HAP-1 (cell line): ENCODE measurements around the gene GPR162.

Experiments used
- DNase-seq, 2 experiments: peaks; one replicate each; pipeline ENCODE4 v3.0.0-alpha.2; 2016 to 2020; ENCODE audit warnings: low spot score in 2 of 2
- H3K27me3 ChIP-seq: fragments of 250-450 bp; sonication (Bioruptor Pico); 2 replicates; pipeline ENCODE4 v1.5.1; 2020; ENCODE audit warnings: low read depth, mild to moderate bottlenecking, moderate library complexity
- H3K36me3 ChIP-seq: fragments of 250-450 bp; sonication (Bioruptor Pico); replicated peaks from 2 replicates; pipeline ENCODE4 v1.5.1; 2020; ENCODE audit warnings: mild to moderate bottlenecking
- H3K4me1 ChIP-seq: fragments of 250-450 bp; sonication (Bioruptor Pico); 2 replicates; pipeline ENCODE4 v1.5.1; 2020; ENCODE audit warnings: mild to moderate bottlenecking
- H3K4me3 ChIP-seq: fragments of 250-450 bp; sonication (Bioruptor Pico); 2 replicates; pipeline ENCODE4 v1.5.1; 2020; ENCODE audit warnings: mild to moderate bottlenecking, moderate library complexity
- H3K9me3 ChIP-seq: fragments of 250-450 bp; sonication (Bioruptor Pico); 2 replicates; pipeline ENCODE4 v1.5.1; 2020; ENCODE audit warnings: mild to moderate bottlenecking, moderate library complexity
- in situ Hi-C: fragments of 300-500 bp; cut with MboI; formaldehyde crosslinking; loops from 3 replicates; pipeline ENCODE4 v1.14.3; 2020; ENCODE audit warnings: low sequenced_read_pairs, inconsistent platforms, mixed read lengths

The GPR162 gene

GRCh38 chr12:6829536-6830220 is 8.1 kb downstream of the GPR162 start:
- H3K4me1 ChIP-seq, result peaks cover 12% of the 10 kb centered on the region
- in situ Hi-C loops, result loop anchor here (5.0 kb wide), 1 partner anchor 77 kb away; the partner anchor contains the start of gene MLF2
- peak; percentile 37 to 77 for DNase-seq

GRCh38 chr12:6830286-6830890 is 8.8 kb downstream of the GPR162 start:
- Histone ChIP-seq H3K4me3 (peak overlapping the region; percentile 93), H3K27me3 (no peaks in the 10 kb centered on the region), H3K4me1 (peaks cover 12% of the 10 kb centered on the region), H3K36me3 (peaks cover 56% of the 10 kb centered on the region), H3K9me3 (no peaks in the 10 kb centered on the region)
- in situ Hi-C loops, result no loop called here
- DNase-seq, result no peak

More at GRCh38 chr12:6829536-6830220, 8.1 kb downstream of the GPR162 start:
- Histone ChIP-seq H3K9me3 (no peaks in the 10 kb centered on the region), H3K4me3 (peak overlapping the region; percentile 93), H3K27me3 (no peaks in the 10 kb centered on the region), H3K36me3 (peaks cover 51% of the 10 kb centered on the region)

- Histone ChIP-seq H3K27me3 (no peaks in the 10 kb centered on the region), H3K4me1 (peaks cover 12% of the 10 kb centered on the region), H3K9me3 (no peaks in the 10 kb centered on the region), H3K36me3 (peaks cover 60% of the 10 kb centered on the region), H3K4me3 (no peak overlapping the region)
- DNase-seq, result no peak
- in situ Hi-C loops, result no loop called here
Observed at GRCh38 chr12:6830999-6831398, 9.4 kb downstream of the GPR162 start.

DNA sequence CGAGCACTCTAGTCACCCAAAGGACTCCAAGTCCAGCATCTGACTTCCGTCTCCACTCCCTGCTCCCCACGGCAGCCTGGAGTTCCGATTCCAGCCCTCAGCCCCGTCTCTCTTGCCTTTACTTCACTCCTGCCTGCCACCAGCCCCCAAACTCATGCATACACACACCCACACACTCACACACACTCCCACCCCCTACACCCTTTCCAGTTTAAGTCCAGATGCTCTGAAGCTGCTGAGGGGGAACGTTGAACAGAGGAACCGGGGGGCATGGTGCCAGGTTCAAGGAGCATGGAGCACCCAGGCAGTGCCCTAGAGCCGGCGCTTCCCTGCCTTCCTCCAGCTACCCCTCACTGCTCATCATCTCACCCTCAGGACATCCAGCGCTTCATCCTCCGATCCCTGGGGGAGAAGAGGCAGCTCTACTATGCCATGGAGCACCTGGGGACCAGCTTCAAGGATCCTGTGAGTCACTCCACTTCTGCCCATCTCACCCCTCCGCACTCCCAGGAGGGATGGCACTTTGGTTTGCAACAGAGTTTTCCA is 9.9 kb downstream of the GPR162 start:
- in situ Hi-C loops, result no loop called here
- H3K4me3 ChIP-seq, result no peak overlapping the region
- H3K27me3 ChIP-seq, result no peaks in the 10 kb centered on the region

DNA sequence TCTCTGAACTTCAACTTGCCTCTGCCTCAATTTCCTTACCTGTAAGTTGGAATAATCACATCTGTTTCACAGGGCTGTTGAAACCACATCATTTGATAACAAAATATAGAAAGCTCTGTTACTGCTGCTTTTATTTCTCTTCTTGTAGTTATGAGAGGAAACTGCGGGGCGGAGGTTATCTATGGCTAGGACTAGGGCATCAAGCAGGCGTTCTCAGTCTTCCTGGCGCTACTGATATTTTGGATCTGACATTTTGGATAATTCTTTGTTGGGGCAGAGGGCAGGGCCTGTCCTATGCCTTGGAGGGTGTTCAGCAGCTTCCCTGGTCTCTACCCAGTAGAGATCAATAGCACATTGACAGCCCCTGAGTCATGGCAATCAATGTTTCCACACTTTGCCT is 10.5 kb downstream of the GPR162 start:
- in situ Hi-C loops, result no loop called here
- no peak for DNase-seq
- Histone ChIP-seq H3K36me3 (peaks cover 71% of the 10 kb centered on the region), H3K27me3 (no peaks in the 10 kb centered on the region), H3K4me1 (peaks cover 11% of the 10 kb centered on the region), H3K9me3 (no peaks in the 10 kb centered on the region), H3K4me3 (no peak overlapping the region)

More for the DNA sequence above, 9.9 kb downstream of the GPR162 start:
- DNase-seq, result no peak
- Histone ChIP-seq H3K4me1 (peaks cover 12% of the 10 kb centered on the region), H3K36me3 (peaks cover 65% of the 10 kb centered on the region), H3K9me3 (no peaks in the 10 kb centered on the region)

GRCh38 chr12:6833189-6833890 is 11.7 kb downstream of the GPR162 start:
- Histone ChIP-seq H3K4me1 (peaks cover 6% of the 10 kb centered on the region), H3K36me3 (peaks cover 84% of the 10 kb centered on the region), H3K4me3 (no peak overlapping the region), H3K27me3 (no peaks in the 10 kb centered on the region), H3K9me3 (no peaks in the 10 kb centered on the region)
- in situ Hi-C loops, result no loop called here
- DNase-seq, result no peak

GRCh38 chr12:6834254-6834653 is 12.6 kb downstream of the GPR162 start:
- no peak for DNase-seq
- no peaks in the 10 kb centered on the region for H3K27me3 ChIP-seq
- H3K36me3 ChIP-seq, result peaks cover 90% of the 10 kb centered on the region
- H3K4me3 ChIP-seq, result no peak overlapping the region
- in situ Hi-C loops, result no loop called here
- peaks cover 6% of the 10 kb centered on the region for H3K4me1 ChIP-seq
- no peaks in the 10 kb centered on the region for H3K9me3 ChIP-seq

- Histone ChIP-seq H3K4me1 (peaks cover 3% of the 10 kb centered on the region), H3K36me3 (peaks cover 91% of the 10 kb centered on the region), H3K9me3 (no peaks in the 10 kb centered on the region), H3K4me3 (no peak overlapping the region), H3K27me3 (no peaks in the 10 kb centered on the region)
- DNase-seq, result no peak
- in situ Hi-C loops, result no loop called here
Observed at GRCh38 chr12:6834873-6835272, 13.3 kb downstream of the GPR162 start.

DNA sequence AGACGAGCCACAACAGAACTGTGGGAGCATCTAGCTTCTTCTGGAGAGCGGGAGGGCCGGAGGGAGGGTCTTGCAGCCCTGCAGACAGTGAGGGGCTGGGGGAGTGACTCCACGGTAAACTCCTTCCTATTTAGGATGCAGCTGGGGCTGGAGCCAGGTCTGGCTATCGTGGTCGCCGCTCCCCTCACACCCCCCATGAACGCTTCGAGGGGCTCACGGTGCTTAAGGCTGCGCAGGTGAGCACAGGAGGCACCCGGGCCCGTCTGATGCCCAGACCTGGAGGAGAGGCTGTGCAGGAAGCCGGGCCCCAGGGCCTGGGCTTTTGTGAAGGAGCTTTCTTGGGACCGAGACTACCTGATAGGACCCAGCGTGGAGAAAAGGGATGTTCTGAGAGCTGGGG is 15.2 kb downstream of the GPR162 start:
- Histone ChIP-seq H3K4me3 (no peak overlapping the region), H3K36me3 (peaks cover 87% of the 10 kb centered on the region), H3K9me3 (no peaks in the 10 kb centered on the region), H3K4me1 (no peaks in the 10 kb centered on the region), H3K27me3 (no peaks in the 10 kb centered on the region)
- DNase-seq, result no peak
- in situ Hi-C loops, result no loop called here

GRCh38 chr12:6837370-6838060 is 15.9 kb downstream of the GPR162 start:
- DNase-seq, result no peak
- in situ Hi-C loops, result no loop called here
- Histone ChIP-seq H3K9me3 (no peaks in the 10 kb centered on the region), H3K4me3 (no peak overlapping the region), H3K27me3 (no peaks in the 10 kb centered on the region), H3K4me1 (no peaks in the 10 kb centered on the region), H3K36me3 (peaks cover 89% of the 10 kb centered on the region)

GRCh38 chr12:6838854-6839253 is 17.2 kb downstream of the GPR162 start:
- Histone ChIP-seq H3K4me1 (no peaks in the 10 kb centered on the region), H3K4me3 (no peak overlapping the region), H3K36me3 (peaks cover 91% of the 10 kb centered on the region), H3K27me3 (no peaks in the 10 kb centered on the region), H3K9me3 (no peaks in the 10 kb centered on the region)
- in situ Hi-C loops, result no loop called here
- DNase-seq, result no peak

DNA sequence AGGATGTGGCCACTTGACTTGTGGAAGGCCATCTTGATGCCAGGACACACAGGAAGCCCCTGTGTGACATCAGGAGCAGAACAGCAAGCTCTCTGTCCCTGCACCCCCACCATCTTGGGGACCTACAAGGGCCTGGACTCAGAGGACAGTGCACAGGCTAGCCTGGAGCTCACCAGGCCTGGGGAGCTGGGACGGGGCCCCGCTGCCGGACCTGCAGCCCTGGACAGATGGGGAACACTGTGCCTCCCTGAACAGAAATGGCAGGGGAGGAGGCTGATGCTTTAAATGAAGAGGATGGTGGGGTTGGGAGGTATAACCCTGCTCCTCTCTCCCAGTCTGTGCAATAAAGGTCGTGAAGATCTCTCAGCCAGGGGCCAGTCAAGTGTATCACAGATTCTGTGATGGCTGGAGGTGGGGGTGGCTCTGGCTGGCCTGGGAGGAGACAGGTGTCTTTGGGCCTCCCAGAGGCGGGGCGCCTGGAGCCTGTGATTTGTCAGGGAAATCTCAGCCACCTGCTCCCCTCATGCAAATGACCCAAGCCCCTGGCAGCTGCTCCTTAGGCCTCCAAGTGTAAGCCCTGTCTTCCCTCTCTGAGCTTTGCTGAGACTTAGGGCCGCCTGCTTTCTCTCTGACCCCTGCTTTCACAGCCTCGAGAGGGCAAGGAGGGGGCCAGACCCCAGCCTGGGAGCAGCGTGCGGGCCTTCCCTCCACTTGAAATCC is 18.0 kb downstream of the GPR162 start:
- peaks cover 90% of the 10 kb centered on the region for H3K36me3 ChIP-seq
- H3K4me1 ChIP-seq, result no peaks in the 10 kb centered on the region
- in situ Hi-C loops, result no loop called here
- H3K9me3 ChIP-seq, result no peaks in the 10 kb centered on the region
- no peak for DNase-seq
- H3K27me3 ChIP-seq, result no peaks in the 10 kb centered on the region
- no peak overlapping the region for H3K4me3 ChIP-seq

GRCh38 chr12:6840330-6840729 is 18.7 kb downstream of the GPR162 start:
- no peak overlapping the region for H3K4me3 ChIP-seq
- in situ Hi-C loops, result no loop called here
- H3K4me1 ChIP-seq, result no peaks in the 10 kb centered on the region
- H3K9me3 ChIP-seq, result no peaks in the 10 kb centered on the region
- H3K36me3 ChIP-seq, result peaks cover 92% of the 10 kb centered on the region
- no peak for DNase-seq
- no peaks in the 10 kb centered on the region for H3K27me3 ChIP-seq
